Measurements from ENCODE around the gene BTBD10.
A peak's percentile ranks its signal among the peaks of the same experiment; 100 is the strongest.

The BTBD10 gene

GRCh38 chr11:13473013-13473722 lies 10.1 kb upstream of the BTBD10 start:
- peaks cover 3% of the 10 kb centered on the region for H3K27me3 ChIP-seq (ENCODE audit: insufficient read depth, poor library complexity, severe bottlenecking)
- no peaks in the 10 kb centered on the region for H3K4me1 ChIP-seq (ENCODE audit: insufficient read depth, poor library complexity, severe bottlenecking)
- no peak for TF ChIP-seq CTCF (IDR thresholded peaks at IDR 0.05; ENCODE audit: poor library complexity, severe bottlenecking)
- no peaks in the 10 kb centered on the region for H3K9me3 ChIP-seq (ENCODE audit: severe bottlenecking)
- H3K4me3 ChIP-seq (ENCODE audit: severe bottlenecking) = no peak overlapping the region
- H3K36me3 ChIP-seq (ENCODE audit: low read depth) = no peaks in the 10 kb centered on the region
- DNase-seq (ENCODE audit: low spot score) (no peak), ATAC-seq (ENCODE audit: low read depth) (no peak)
- H3K27ac ChIP-seq (ENCODE audit: poor library complexity, severe bottlenecking) = no peak overlapping the region

- ATAC-seq (ENCODE audit: low read depth) = no peak
- no peak for DNase-seq (ENCODE audit: low spot score)
- H3K36me3 ChIP-seq (ENCODE audit: low read depth) = no peaks in the 10 kb centered on the region
- H3K27ac ChIP-seq (ENCODE audit: poor library complexity, severe bottlenecking) = no peak overlapping the region
- no peaks in the 10 kb centered on the region for H3K27me3 ChIP-seq (ENCODE audit: insufficient read depth, poor library complexity, severe bottlenecking)
- H3K4me3 ChIP-seq (ENCODE audit: severe bottlenecking) = no peak overlapping the region
- no peaks in the 10 kb centered on the region for H3K4me1 ChIP-seq (ENCODE audit: insufficient read depth, poor library complexity, severe bottlenecking)
- no peak for TF ChIP-seq CTCF (IDR thresholded peaks at IDR 0.05; ENCODE audit: poor library complexity, severe bottlenecking)
- no peaks in the 10 kb centered on the region for H3K9me3 ChIP-seq (ENCODE audit: severe bottlenecking)
Measured at GRCh38 chr11:13468750-13469149, 5.7 kb upstream of the BTBD10 start.

DNA sequence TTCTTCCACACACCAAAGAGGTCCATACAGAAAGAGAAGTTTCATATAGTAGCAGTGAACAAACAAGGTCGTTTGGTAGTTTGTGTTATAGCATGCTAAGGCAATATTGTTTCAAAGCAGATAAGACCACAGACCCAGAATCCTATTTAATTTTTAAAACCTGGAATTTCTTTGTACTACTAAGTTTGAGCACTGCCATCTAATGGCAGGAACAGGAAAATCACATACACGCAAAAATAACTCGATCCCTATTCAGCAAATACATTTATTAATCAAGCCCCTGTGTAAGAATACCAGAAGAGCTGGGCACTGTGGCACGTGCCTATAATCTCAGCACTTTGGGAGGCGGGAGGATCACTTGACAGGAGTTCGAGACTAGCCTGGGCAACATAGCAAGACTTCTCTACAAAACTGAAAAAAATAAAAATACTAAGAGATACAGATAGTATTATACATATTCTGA lies 2.9 kb upstream of the BTBD10 start:
- no peak for DNase-seq (ENCODE audit: low spot score)
- H3K36me3 ChIP-seq (ENCODE audit: low read depth) = no peaks in the 10 kb centered on the region
- peaks cover 8% of the 10 kb centered on the region for H3K4me1 ChIP-seq (ENCODE audit: insufficient read depth, poor library complexity, severe bottlenecking)
- H3K27me3 ChIP-seq (ENCODE audit: insufficient read depth, poor library complexity, severe bottlenecking) = no peaks in the 10 kb centered on the region
- no peaks in the 10 kb centered on the region for H3K9me3 ChIP-seq (ENCODE audit: severe bottlenecking)
- TF ChIP-seq CTCF (IDR thresholded peaks at IDR 0.05; ENCODE audit: poor library complexity, severe bottlenecking) = peak; percentile 88
- no peak overlapping the region for H3K27ac ChIP-seq (ENCODE audit: poor library complexity, severe bottlenecking)
- ATAC-seq (ENCODE audit: low read depth) = no peak
- no peak overlapping the region for H3K4me3 ChIP-seq (ENCODE audit: severe bottlenecking)

- peak overlapping the region; percentile 78 for H3K27ac ChIP-seq (ENCODE audit: poor library complexity, severe bottlenecking)
- H3K27me3 ChIP-seq (ENCODE audit: insufficient read depth, poor library complexity, severe bottlenecking) = no peaks in the 10 kb centered on the region
- no peaks in the 10 kb centered on the region for H3K9me3 ChIP-seq (ENCODE audit: severe bottlenecking)
- no peak for TF ChIP-seq CTCF (IDR thresholded peaks at IDR 0.05; ENCODE audit: poor library complexity, severe bottlenecking)
- ATAC-seq (ENCODE audit: low read depth) = no peak
- peak overlapping the region; percentile 62 for H3K4me3 ChIP-seq (ENCODE audit: severe bottlenecking)
- no peaks in the 10 kb centered on the region for H3K36me3 ChIP-seq (ENCODE audit: low read depth)
- DNase-seq (ENCODE audit: low spot score) = no peak
- peaks cover 21% of the 10 kb centered on the region for H3K4me1 ChIP-seq (ENCODE audit: insufficient read depth, poor library complexity, severe bottlenecking)
Measured at GRCh38 chr11:13463779-13464290, 813 bp upstream of the BTBD10 start.

DNA sequence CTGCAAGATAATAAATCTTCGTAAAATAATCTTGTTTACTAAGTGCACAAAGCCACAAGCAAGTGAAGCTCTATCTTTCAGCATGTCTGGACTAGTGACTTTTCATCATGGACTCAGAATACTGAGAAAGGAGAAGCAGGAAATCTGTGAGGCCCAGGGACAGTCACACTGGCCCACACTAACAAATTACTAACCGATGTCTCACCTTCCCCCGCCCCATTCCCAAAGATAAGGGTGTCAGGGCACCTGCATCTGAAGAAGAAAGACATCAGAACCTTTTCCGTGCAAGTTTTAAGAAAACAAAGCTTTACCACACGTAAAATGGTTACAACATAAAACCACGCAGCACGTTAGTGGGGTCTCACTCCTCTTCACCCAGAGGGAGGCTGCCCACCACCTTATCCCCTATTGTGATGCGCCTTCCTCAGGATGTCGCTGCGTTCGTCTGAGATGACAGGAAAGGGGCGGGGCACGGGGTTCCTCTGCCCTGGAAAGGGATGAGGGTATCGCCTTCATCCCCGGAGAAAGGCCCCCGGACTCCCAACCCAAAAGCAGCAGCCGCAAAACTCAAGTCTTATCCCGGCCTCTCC lies 616 bp downstream of the BTBD10 start:
- peak overlapping the region; percentile 62 for H3K4me3 ChIP-seq (ENCODE audit: severe bottlenecking)
- peak; percentile 76 for DNase-seq (ENCODE audit: low spot score)

More for the DNA sequence above, 616 bp downstream of the BTBD10 start:
- Histone ChIP-seq H3K9me3 (ENCODE audit: severe bottlenecking) (no peaks in the 10 kb centered on the region), H3K27me3 (ENCODE audit: insufficient read depth, poor library complexity, severe bottlenecking) (no peaks in the 10 kb centered on the region), H3K36me3 (ENCODE audit: low read depth) (no peaks in the 10 kb centered on the region), H3K27ac (ENCODE audit: poor library complexity, severe bottlenecking) (peak overlapping the region; percentile 78), H3K4me1 (ENCODE audit: insufficient read depth, poor library complexity, severe bottlenecking) (peaks cover 21% of the 10 kb centered on the region)
- no peak for TF ChIP-seq CTCF (IDR thresholded peaks at IDR 0.05; ENCODE audit: poor library complexity, severe bottlenecking)
- peak; percentile 63 for ATAC-seq (ENCODE audit: low read depth)
